Measurements from ENCODE around the gene CLEC20A. TPM values are rescaled to one million over a fixed set of nuclear protein-coding genes. Genes with fewer than 3 reads are reported as not detected.

The CLEC20A gene
- total RNA-seq (not detected), total RNA-seq (0 reads per million in 2 donors)

DNA sequence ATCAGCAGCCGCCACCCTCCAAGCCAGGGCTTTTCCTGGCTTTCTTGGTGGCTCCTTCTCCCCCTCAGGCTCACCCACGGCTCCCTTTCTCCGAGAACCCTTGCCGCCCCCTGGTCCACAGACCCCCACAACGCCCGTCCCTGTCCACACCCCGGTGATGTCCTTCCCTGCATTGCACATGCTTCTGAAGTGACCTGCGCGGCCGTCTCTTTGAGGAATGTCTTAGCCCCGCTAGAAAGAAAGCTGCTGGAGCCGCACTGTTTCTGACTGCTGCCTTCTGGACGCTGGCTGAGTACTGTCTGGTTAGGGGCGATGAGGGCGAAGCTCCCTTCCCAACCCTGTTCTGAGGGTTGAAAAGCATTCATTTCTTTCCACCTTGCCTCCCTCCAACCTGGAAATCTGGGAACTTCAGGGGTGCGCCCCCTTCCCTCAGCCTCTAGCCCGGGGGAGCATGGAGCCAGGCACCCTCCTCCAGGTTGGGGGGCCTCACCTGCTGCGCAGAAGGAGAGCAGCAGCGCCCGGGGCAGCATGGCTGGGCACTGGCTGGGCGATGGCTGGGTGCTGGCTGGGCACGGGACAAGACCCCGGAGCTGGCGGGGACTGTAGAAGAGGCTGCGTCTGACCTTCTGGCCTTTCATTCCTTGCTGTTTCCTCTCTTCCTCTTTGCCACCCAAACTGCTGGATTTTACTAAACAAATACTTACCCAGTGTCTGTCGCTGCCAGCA is at the start of gene CLEC20A:
TSS of gene CLEC20A (minus strand) at position 555 of the 726 bp plus-strand sequence. CDS start at position 530, 25 bp downstream.
- no peak within 1 kb of the TSS for H3K27ac Mint-ChIP-seq
- no peaks in the 10 kb centered on the region for H3K9me3 ChIP-seq (ENCODE audit: control insufficient read depth, low read length, poor library complexity, severe bottlenecking)
- H3K27me3 Mint-ChIP-seq = peaks cover 13% of the 10 kb centered on the region
- no peaks in the 10 kb centered on the region for H3K36me3 Mint-ChIP-seq (ENCODE audit: low read depth)
- H3K4me1 Mint-ChIP-seq = peaks cover 6% of the 10 kb centered on the region
- ATAC-seq (no peak), DNase-seq (no peak)
- H3K4me3 Mint-ChIP-seq = no peak within 1 kb of the TSS

DNA sequence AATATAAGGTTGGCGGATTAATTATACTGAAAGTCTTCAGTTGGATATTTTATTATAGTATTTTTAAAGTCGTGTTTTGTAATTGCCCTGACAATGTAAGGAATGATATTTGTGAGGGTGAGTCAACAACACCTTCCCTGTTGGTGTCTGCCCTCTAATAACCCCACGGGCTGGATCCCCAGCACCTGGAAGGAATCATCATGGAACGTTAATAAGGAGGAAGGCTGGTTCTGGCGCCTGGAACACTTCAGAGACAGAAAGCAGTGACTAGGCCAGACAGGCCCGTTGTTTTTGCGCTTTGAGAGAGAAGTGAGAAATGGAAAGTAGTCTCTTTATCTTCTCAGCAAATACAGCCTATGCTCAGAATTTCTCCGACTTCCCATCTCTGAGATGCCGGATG is 47.8 kb upstream of the CLEC20A start:
- H3K27ac Mint-ChIP-seq = no peak overlapping the region
- H3K9me3 ChIP-seq (ENCODE audit: control insufficient read depth, low read length, poor library complexity, severe bottlenecking) = no peaks in the 10 kb centered on the region
- H3K4me1 Mint-ChIP-seq = peaks cover 12% of the 10 kb centered on the region
- no peaks in the 10 kb centered on the region for H3K27me3 Mint-ChIP-seq
- H3K4me3 Mint-ChIP-seq = no peak overlapping the region
- DNase-seq = no peak
- H3K36me3 Mint-ChIP-seq (ENCODE audit: low read depth) = no peaks in the 10 kb centered on the region
- no peak for ATAC-seq

- H3K9me3 ChIP-seq (ENCODE audit: control insufficient read depth, low read length, poor library complexity, severe bottlenecking) = no peaks in the 10 kb centered on the region
- no peak for DNase-seq
Observed at GRCh38 chr1:178543290-178543607, 46.5 kb upstream of the CLEC20A start.

GRCh38 chr1:178542554-178543289 is 46.0 kb upstream of the CLEC20A start:
- H3K9me3 ChIP-seq (ENCODE audit: control insufficient read depth, low read length, poor library complexity, severe bottlenecking) = no peaks in the 10 kb centered on the region
- Mint-ChIP-seq H3K36me3 (ENCODE audit: low read depth) (no peaks in the 10 kb centered on the region), H3K4me1 (peaks cover 12% of the 10 kb centered on the region), H3K4me3 (peak overlapping the region; percentile 93), H3K27me3 (no peaks in the 10 kb centered on the region), H3K27ac (peak overlapping the region; percentile 81)
- ATAC-seq = peak; percentile 95
- DNase-seq = peak; percentile 68 to 92 (median 70)

More at GRCh38 chr1:178543290-178543607, 46.5 kb upstream of the CLEC20A start:
- Mint-ChIP-seq H3K36me3 (ENCODE audit: low read depth) (no peaks in the 10 kb centered on the region), H3K4me1 (peaks cover 12% of the 10 kb centered on the region), H3K4me3 (peak overlapping the region; percentile 93), H3K27me3 (no peaks in the 10 kb centered on the region), H3K27ac (peak overlapping the region; percentile 81)
- no peak for ATAC-seq

DNA sequence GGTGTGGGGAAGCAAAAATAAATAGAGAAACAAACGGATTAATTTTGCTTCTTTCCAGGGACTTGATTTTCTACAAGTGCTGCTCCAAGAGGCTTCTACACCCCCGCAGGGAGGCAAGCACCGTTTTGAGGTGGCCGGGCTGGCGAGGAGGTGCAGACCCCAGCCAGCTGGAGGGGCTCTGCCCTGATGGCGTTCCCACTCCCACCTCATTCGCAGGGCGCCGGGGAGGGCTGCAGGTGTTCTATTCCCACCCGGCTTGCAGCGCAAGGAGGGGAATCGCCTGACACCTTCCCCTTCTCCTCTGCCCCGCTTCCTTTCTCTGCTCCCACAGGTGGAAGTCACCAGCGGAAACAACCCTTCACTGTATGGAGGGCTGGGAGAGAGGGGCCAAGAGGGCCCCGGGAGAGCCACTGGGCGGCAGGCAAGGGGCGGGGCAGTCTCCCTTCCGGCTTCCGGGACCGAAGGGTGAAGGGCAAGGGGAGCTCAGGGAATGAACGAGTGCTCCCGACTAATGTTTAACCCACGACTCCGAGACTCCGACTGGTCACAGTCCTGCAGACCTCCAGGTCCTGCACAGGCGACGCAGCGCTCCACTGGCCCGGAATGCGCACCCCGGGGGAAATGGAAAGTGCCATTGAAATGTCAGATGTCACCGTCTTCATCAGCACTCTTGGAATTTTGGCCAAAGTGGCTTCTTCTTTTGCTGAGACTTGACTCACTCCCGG is 45.2 kb upstream of the CLEC20A start:
- no peaks in the 10 kb centered on the region for H3K27me3 Mint-ChIP-seq
- ATAC-seq = peak; percentile 43
- DNase-seq = peak in 1 of 3 donors; percentile 16
- peak overlapping the region; percentile 93 for H3K4me3 Mint-ChIP-seq
- H3K9me3 ChIP-seq (ENCODE audit: control insufficient read depth, low read length, poor library complexity, severe bottlenecking) = no peaks in the 10 kb centered on the region
- H3K36me3 Mint-ChIP-seq (ENCODE audit: low read depth) = no peaks in the 10 kb centered on the region
- peaks cover 12% of the 10 kb centered on the region for H3K4me1 Mint-ChIP-seq
- peak overlapping the region; percentile 81 for H3K27ac Mint-ChIP-seq

GRCh38 chr1:178541379-178541778 is 44.6 kb upstream of the CLEC20A start:
- H3K36me3 Mint-ChIP-seq (ENCODE audit: low read depth) = no peaks in the 10 kb centered on the region
- no peak for ATAC-seq
- DNase-seq = no peak
- peaks cover 12% of the 10 kb centered on the region for H3K4me1 Mint-ChIP-seq
- H3K27me3 Mint-ChIP-seq = no peaks in the 10 kb centered on the region
- H3K4me3 Mint-ChIP-seq = peak overlapping the region; percentile 93
- H3K27ac Mint-ChIP-seq = peak overlapping the region; percentile 81
- no peaks in the 10 kb centered on the region for H3K9me3 ChIP-seq (ENCODE audit: control insufficient read depth, low read length, poor library complexity, severe bottlenecking)

DNA sequence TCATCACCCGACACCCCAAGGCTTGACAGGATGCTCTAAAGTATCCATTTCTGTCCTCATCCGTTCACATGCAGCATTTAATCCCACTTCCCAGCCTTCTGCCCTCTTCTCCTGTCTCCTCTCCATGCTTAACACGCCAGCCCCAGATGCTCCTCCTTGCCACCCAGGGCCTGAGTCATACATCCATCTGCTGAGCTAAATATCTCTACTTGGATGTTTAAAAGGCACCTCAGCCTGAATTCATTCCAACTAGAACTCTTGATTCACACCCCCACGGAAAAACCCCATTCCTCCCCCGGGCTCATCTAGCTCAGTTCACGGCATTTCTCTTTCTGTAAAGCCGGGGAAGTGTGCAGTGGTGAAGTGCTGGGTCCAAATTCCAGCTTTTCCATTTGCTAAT is 43.9 kb upstream of the CLEC20A start:
- DNase-seq = no peak
- no peaks in the 10 kb centered on the region for H3K36me3 Mint-ChIP-seq (ENCODE audit: low read depth)
- no peak for ATAC-seq
- peak overlapping the region; percentile 25 for H3K4me3 Mint-ChIP-seq
- H3K27ac Mint-ChIP-seq = no peak overlapping the region
- H3K27me3 Mint-ChIP-seq = no peaks in the 10 kb centered on the region
- H3K9me3 ChIP-seq (ENCODE audit: control insufficient read depth, low read length, poor library complexity, severe bottlenecking) = no peaks in the 10 kb centered on the region
- peaks cover 12% of the 10 kb centered on the region for H3K4me1 Mint-ChIP-seq

DNA sequence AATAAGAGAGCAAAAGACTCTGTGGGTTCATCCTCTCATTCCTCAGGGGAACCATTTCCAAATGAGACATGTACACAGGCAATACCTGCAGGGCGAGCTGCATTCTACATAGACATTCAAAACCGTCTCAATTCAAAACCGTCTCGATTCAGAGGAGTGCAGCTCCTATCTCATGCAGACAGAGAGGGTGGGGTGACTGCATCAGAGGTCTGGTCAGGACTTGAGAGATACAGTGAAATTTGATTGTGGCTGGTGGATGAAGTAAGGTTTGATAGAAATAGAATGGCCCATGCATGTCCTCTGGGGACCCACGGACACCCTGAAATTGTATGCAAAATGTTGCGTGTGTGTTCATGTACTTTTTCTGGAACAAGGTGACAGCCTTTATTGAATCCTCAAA is 43.4 kb upstream of the CLEC20A start:
- H3K27me3 Mint-ChIP-seq = no peaks in the 10 kb centered on the region
- no peak for ATAC-seq
- H3K4me1 Mint-ChIP-seq = peaks cover 12% of the 10 kb centered on the region
- no peak overlapping the region for H3K27ac Mint-ChIP-seq
- DNase-seq = no peak
- H3K9me3 ChIP-seq (ENCODE audit: control insufficient read depth, low read length, poor library complexity, severe bottlenecking) = no peaks in the 10 kb centered on the region
- H3K4me3 Mint-ChIP-seq = peak overlapping the region; percentile 25
- H3K36me3 Mint-ChIP-seq (ENCODE audit: low read depth) = no peaks in the 10 kb centered on the region

DNA sequence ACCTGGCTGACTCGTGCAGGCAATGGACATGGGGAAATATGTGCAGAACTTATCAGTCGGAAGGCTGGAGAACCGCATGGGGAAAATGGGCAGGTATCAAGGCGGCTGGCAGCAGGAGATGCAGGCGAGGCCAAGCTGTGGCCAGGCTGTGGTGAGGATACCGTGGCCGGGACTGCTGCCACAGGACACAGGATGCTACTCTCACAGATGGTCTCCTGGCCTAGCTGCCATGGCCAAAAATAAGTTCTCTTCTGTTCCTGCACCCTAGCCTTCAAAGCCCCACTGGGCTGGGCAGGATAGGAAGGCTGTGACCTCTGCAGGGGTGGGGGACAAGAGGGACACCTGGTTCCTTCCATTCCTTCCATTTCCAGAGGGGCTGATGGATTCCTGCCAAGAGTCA is 42.5 kb upstream of the CLEC20A start:
- no peaks in the 10 kb centered on the region for H3K9me3 ChIP-seq (ENCODE audit: control insufficient read depth, low read length, poor library complexity, severe bottlenecking)
- no peaks in the 10 kb centered on the region for H3K27me3 Mint-ChIP-seq
- peaks cover 12% of the 10 kb centered on the region for H3K4me1 Mint-ChIP-seq
- no peak for DNase-seq
- no peak overlapping the region for H3K4me3 Mint-ChIP-seq
- H3K36me3 Mint-ChIP-seq (ENCODE audit: low read depth) = no peaks in the 10 kb centered on the region
- no peak overlapping the region for H3K27ac Mint-ChIP-seq
- no peak for ATAC-seq

DNA sequence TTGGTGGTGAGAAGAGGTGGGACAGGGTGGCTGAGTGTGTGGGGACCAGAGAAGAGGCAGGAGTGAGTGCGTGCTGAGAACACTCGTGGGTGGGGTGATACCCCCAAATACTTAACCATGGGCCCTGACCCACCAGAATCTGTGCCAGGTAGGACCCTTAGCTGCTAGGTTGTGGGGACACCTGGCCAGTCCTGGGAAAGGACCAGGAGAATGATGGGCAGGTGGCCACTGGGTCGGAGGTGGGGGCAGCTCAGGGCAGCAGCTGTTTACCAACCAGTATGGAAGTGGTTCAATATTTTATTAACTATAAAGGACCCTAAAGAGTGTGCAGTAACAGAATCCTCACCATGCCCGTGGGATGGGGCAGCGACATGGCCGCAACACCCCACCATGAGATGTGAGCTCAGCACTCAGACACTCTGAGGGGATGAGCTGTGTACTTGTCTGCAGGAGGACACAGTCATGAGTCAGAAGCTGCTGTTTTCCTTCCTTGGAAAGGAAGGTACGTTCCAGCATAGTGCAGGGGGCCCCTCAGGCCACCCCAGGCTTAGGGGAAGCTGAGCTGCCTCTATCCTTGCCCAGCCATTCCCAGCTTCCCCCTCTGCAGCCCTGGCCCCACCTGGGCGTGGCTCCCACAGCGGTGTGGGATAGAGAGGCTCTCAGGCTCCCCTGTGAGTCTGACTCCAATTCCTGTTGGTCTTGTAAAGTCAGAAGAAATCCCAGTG is 41.6 kb upstream of the CLEC20A start:
- ATAC-seq (no peak), DNase-seq (no peak)
- H3K27me3 Mint-ChIP-seq = no peaks in the 10 kb centered on the region
- no peak overlapping the region for H3K27ac Mint-ChIP-seq
- H3K9me3 ChIP-seq (ENCODE audit: control insufficient read depth, low read length, poor library complexity, severe bottlenecking) = no peaks in the 10 kb centered on the region
- peaks cover 11% of the 10 kb centered on the region for H3K4me1 Mint-ChIP-seq
- H3K36me3 Mint-ChIP-seq (ENCODE audit: low read depth) = no peaks in the 10 kb centered on the region
- H3K4me3 Mint-ChIP-seq = no peak overlapping the region

- H3K4me1 Mint-ChIP-seq = peaks cover 8% of the 10 kb centered on the region
- no peak overlapping the region for H3K27ac Mint-ChIP-seq
- no peaks in the 10 kb centered on the region for H3K9me3 ChIP-seq (ENCODE audit: control insufficient read depth, low read length, poor library complexity, severe bottlenecking)
- peaks cover 2% of the 10 kb centered on the region for H3K27me3 Mint-ChIP-seq
- ATAC-seq = no peak
- no peaks in the 10 kb centered on the region for H3K36me3 Mint-ChIP-seq (ENCODE audit: low read depth)
- no peak for DNase-seq
- no peak overlapping the region for H3K4me3 Mint-ChIP-seq
Observed at GRCh38 chr1:178537382-178538090, 40.8 kb upstream of the CLEC20A start.

DNA sequence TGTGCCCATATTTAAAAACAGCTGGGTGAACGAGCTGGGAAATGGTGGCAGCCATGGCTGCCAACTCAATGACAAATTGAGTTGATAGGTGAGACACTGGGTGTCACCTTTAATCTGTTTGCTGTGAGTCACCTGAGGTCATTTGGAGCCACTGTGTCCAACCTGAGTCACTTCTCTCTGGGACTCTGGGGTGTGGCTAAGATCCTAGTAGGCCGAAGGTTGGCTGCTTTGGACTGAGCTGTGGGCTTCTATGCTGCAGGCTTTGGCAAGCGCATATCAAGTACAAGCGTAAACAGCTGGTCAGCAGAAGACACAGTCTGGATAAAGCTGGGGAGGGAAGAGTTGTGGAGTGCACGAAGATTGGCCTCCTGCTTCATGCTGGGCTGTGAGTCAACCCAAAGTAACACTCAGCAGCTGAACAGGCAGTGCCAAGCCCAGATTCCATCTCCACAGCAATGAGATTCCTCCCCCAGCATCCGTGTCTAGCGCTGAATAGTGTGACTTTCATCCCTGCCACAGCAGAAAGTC is 40.1 kb upstream of the CLEC20A start:
- ATAC-seq = no peak
- no peak overlapping the region for H3K4me3 Mint-ChIP-seq

More for the DNA sequence above, 40.1 kb upstream of the CLEC20A start:
- Mint-ChIP-seq H3K27ac (no peak overlapping the region), H3K4me1 (peaks cover 10% of the 10 kb centered on the region), H3K36me3 (ENCODE audit: low read depth) (no peaks in the 10 kb centered on the region), H3K27me3 (peaks cover 8% of the 10 kb centered on the region)
- no peaks in the 10 kb centered on the region for H3K9me3 ChIP-seq (ENCODE audit: control insufficient read depth, low read length, poor library complexity, severe bottlenecking)
- DNase-seq = no peak
